Measurements from ENCODE around the gene MESP2.

GRCh38 chr15:89754361-89755154 lies 21.6 kb upstream of the MESP2 start:
- TF ChIP-seq USF2 (CRISPR knock-in tag; IDR thresholded peaks at IDR 0.05) (no peak), NR3C1 (CRISPR knock-in tag; IDR thresholded peaks at IDR 0.05) (no peak), BCLAF1 (IDR thresholded peaks at IDR 0.05; ENCODE audit: borderline replicate concordance in 1 of 2, control insufficient read depth in 1 of 2, low read depth in 2 of 2, low read length in 1 of 2) (no peak), ZNF695 (CRISPR knock-in tag; IDR thresholded peaks at IDR 0.05) (no peak), JUND (IDR thresholded peaks at IDR 0.05; ENCODE audit: borderline replicate concordance, low read depth, low read length) (no peak), JUND (tag; IDR thresholded peaks at IDR 0.05; ENCODE audit: borderline replicate concordance, low read depth, low read length) (no peak), NFE2 (IDR thresholded peaks at IDR 0.05; ENCODE audit: low read depth) (no peak), HNRNPK (IDR thresholded peaks at IDR 0.05; ENCODE audit: low read depth, low read length, poor library complexity, severe bottlenecking) (no peak), ZBTB1 (CRISPR knock-in tag; IDR thresholded peaks at IDR 0.05; ENCODE audit: borderline replicate concordance, low read depth) (no peak), CBX2 (IDR thresholded peaks at IDR 0.05; ENCODE audit: insufficient read depth, low read length, poor library complexity, severe bottlenecking) (no peak)
